Measurements from ENCODE around the gene SERPINC1. TPM values are rescaled to one million over a fixed set of nuclear protein-coding genes. Genes with fewer than 3 reads are reported as not detected.

The SERPINC1 gene
- total RNA-seq, 1 experiment from 2014 or later, result 0.57 TPM

DNA sequence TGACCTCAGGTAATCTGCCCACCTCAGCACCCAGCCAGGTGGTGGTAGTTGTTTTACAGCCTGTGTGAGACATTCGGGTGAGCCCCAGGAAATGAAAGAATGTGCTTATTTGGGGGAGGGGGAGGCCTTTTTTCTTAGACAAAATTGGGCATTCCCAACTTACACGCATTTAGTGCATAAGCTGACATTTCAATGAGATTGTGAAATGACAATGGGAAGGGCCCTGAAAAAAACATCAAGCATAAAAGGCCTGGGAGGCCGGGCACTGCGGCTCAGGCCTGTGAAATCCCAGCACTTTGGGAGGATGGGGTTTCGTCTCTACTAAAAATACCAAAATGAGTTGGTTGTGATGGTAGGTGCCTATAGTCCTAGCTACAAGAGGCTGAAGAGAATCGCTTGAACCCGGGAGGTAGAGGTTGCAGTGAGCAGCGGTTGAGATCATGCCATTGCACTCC lies 54.3 kb downstream of the SERPINC1 start:
- Mint-ChIP-seq H3K27me3 (ENCODE audit: low read depth) (no peaks in the 10 kb centered on the region), H3K4me1 (peaks cover 44% of the 10 kb centered on the region), H3K27ac (peak overlapping the region; percentile 100), H3K4me3 (no peak overlapping the region), H3K9me3 (no peaks in the 10 kb centered on the region), H3K36me3 (peaks cover 61% of the 10 kb centered on the region)
- DNase-seq (ENCODE audit: low spot score) (no peak), ATAC-seq (peak; percentile 6)
- POLR2A ChIA-PET, result interaction anchor here (1.1 to 1.4 kb wide), 2 partner anchors 14 to 159 kb away, joined by 4 to 8 read pairs; partner anchors contain the start of gene RC3H1
- CTCF ChIA-PET, result interaction anchor here (0.6 kb wide), 1 partner anchor 91 kb away, joined by 3 read pairs; no protein-coding TSS in a partner anchor
- TF ChIP-seq ZNF263 (CRISPR knock-in tag; IDR thresholded peaks at IDR 0.05; ENCODE audit: low read depth), result no peak
- TF ChIP-seq, protein P1, sequence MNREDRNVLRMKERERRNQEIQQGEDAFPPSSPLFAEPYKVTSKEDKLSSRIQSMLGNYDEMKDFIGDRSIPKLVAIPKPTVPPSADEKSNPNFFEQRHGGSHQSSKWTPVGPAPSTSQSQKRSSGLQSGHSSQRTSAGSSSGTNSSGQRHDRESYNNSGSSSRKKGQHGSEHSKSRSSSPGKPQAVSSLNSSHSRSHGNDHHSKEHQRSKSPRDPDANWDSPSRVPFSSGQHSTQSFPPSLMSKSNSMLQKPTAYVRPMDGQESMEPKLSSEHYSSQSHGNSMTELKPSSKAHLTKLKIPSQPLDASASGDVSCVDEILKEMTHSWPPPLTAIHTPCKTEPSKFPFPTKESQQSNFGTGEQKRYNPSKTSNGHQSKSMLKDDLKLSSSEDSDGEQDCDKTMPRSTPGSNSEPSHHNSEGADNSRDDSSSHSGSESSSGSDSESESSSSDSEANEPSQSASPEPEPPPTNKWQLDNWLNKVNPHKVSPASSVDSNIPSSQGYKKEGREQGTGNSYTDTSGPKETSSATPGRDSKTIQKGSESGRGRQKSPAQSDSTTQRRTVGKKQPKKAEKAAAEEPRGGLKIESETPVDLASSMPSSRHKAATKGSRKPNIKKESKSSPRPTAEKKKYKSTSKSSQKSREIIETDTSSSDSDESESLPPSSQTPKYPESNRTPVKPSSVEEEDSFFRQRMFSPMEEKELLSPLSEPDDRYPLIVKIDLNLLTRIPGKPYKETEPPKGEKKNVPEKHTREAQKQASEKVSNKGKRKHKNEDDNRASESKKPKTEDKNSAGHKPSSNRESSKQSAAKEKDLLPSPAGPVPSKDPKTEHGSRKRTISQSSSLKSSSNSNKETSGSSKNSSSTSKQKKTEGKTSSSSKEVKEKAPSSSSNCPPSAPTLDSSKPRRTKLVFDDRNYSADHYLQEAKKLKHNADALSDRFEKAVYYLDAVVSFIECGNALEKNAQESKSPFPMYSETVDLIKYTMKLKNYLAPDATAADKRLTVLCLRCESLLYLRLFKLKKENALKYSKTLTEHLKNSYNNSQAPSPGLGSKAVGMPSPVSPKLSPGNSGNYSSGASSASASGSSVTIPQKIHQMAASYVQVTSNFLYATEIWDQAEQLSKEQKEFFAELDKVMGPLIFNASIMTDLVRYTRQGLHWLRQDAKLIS (CRISPR knock-in tag; IDR thresholded peaks at IDR 0.05; ENCODE audit: borderline replicate concordance), result 0 out of 2 replicates have a peak, but pooled peaks have one; percentile 38
- TF ChIP-seq, protein P2, sequence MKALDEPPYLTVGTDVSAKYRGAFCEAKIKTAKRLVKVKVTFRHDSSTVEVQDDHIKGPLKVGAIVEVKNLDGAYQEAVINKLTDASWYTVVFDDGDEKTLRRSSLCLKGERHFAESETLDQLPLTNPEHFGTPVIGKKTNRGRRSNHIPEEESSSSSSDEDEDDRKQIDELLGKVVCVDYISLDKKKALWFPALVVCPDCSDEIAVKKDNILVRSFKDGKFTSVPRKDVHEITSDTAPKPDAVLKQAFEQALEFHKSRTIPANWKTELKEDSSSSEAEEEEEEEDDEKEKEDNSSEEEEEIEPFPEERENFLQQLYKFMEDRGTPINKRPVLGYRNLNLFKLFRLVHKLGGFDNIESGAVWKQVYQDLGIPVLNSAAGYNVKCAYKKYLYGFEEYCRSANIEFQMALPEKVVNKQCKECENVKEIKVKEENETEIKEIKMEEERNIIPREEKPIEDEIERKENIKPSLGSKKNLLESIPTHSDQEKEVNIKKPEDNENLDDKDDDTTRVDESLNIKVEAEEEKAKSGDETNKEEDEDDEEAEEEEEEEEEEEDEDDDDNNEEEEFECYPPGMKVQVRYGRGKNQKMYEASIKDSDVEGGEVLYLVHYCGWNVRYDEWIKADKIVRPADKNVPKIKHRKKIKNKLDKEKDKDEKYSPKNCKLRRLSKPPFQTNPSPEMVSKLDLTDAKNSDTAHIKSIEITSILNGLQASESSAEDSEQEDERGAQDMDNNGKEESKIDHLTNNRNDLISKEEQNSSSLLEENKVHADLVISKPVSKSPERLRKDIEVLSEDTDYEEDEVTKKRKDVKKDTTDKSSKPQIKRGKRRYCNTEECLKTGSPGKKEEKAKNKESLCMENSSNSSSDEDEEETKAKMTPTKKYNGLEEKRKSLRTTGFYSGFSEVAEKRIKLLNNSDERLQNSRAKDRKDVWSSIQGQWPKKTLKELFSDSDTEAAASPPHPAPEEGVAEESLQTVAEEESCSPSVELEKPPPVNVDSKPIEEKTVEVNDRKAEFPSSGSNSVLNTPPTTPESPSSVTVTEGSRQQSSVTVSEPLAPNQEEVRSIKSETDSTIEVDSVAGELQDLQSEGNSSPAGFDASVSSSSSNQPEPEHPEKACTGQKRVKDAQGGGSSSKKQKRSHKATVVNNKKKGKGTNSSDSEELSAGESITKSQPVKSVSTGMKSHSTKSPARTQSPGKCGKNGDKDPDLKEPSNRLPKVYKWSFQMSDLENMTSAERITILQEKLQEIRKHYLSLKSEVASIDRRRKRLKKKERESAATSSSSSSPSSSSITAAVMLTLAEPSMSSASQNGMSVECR (CRISPR knock-in tag; IDR thresholded peaks at IDR 0.05; ENCODE audit: borderline replicate concordance), result no peak; the same call in 1 of the 2 replicates
- TF ChIP-seq SOX15 (CRISPR knock-in tag; IDR thresholded peaks at IDR 0.05), result no peak
- no peak for TF ChIP-seq FOXP4 (CRISPR knock-in tag; IDR thresholded peaks at IDR 0.05)
- TF ChIP-seq SMAD4 (CRISPR knock-in tag; IDR thresholded peaks at IDR 0.05), result no peak
- TF ChIP-seq, protein P3, sequence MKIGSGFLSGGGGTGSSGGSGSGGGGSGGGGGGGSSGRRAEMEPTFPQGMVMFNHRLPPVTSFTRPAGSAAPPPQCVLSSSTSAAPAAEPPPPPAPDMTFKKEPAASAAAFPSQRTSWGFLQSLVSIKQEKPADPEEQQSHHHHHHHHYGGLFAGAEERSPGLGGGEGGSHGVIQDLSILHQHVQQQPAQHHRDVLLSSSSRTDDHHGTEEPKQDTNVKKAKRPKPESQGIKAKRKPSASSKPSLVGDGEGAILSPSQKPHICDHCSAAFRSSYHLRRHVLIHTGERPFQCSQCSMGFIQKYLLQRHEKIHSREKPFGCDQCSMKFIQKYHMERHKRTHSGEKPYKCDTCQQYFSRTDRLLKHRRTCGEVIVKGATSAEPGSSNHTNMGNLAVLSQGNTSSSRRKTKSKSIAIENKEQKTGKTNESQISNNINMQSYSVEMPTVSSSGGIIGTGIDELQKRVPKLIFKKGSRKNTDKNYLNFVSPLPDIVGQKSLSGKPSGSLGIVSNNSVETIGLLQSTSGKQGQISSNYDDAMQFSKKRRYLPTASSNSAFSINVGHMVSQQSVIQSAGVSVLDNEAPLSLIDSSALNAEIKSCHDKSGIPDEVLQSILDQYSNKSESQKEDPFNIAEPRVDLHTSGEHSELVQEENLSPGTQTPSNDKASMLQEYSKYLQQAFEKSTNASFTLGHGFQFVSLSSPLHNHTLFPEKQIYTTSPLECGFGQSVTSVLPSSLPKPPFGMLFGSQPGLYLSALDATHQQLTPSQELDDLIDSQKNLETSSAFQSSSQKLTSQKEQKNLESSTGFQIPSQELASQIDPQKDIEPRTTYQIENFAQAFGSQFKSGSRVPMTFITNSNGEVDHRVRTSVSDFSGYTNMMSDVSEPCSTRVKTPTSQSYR (CRISPR knock-in tag; IDR thresholded peaks at IDR 0.05), result no peak
- no peak for TF ChIP-seq HMGA2 (CRISPR knock-in tag; IDR thresholded peaks at IDR 0.05)
- 0 out of 2 replicates have a peak, but pooled peaks have one; percentile 3 for TF ChIP-seq FOXP1 (CRISPR knock-in tag; IDR thresholded peaks at IDR 0.05; ENCODE audit: borderline replicate concordance)
- TF ChIP-seq ATF2 (CRISPR knock-in tag; IDR thresholded peaks at IDR 0.05; ENCODE audit: borderline replicate concordance, low read depth), result no peak
- no peak for TF ChIP-seq ZNF219 (CRISPR knock-in tag; IDR thresholded peaks at IDR 0.05; ENCODE audit: borderline replicate concordance)
- TF ChIP-seq, protein P4, sequence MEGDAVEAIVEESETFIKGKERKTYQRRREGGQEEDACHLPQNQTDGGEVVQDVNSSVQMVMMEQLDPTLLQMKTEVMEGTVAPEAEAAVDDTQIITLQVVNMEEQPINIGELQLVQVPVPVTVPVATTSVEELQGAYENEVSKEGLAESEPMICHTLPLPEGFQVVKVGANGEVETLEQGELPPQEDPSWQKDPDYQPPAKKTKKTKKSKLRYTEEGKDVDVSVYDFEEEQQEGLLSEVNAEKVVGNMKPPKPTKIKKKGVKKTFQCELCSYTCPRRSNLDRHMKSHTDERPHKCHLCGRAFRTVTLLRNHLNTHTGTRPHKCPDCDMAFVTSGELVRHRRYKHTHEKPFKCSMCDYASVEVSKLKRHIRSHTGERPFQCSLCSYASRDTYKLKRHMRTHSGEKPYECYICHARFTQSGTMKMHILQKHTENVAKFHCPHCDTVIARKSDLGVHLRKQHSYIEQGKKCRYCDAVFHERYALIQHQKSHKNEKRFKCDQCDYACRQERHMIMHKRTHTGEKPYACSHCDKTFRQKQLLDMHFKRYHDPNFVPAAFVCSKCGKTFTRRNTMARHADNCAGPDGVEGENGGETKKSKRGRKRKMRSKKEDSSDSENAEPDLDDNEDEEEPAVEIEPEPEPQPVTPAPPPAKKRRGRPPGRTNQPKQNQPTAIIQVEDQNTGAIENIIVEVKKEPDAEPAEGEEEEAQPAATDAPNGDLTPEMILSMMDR (IDR thresholded peaks at IDR 0.05), result no peak
- no peak for TF ChIP-seq FOXJ3 (CRISPR knock-in tag; IDR thresholded peaks at IDR 0.05; ENCODE audit: borderline replicate concordance)
- TF ChIP-seq CBFB (CRISPR knock-in tag; IDR thresholded peaks at IDR 0.05; ENCODE audit: low read depth), result 0 out of 2 replicates have a peak, but pooled peaks have one; percentile 40
- TF ChIP-seq, protein P5, sequence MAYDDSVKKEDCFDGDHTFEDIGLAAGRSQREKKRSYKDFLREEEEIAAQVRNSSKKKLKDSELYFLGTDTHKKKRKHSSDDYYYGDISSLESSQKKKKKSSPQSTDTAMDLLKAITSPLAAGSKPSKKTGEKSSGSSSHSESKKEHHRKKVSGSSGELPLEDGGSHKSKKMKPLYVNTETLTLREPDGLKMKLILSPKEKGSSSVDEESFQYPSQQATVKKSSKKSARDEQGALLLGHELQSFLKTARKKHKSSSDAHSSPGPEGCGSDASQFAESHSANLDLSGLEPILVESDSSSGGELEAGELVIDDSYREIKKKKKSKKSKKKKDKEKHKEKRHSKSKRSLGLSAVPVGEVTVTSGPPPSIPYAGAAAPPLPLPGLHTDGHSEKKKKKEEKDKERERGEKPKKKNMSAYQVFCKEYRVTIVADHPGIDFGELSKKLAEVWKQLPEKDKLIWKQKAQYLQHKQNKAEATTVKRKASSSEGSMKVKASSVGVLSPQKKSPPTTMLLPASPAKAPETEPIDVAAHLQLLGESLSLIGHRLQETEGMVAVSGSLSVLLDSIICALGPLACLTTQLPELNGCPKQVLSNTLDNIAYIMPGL (CRISPR knock-in tag; IDR thresholded peaks at IDR 0.05), result no peak
- TF ChIP-seq NR3C1 (CRISPR knock-in tag; conservative IDR thresholded peaks at IDR 0.05; ENCODE audit: low read depth), result no peak
- TF ChIP-seq SMAD3 (CRISPR knock-in tag; IDR thresholded peaks at IDR 0.05; ENCODE audit: borderline replicate concordance), result no peak
- TF ChIP-seq JAZF1 (CRISPR knock-in tag; IDR thresholded peaks at IDR 0.05), result no peak
